Stimulated activated CD4-positive, alpha-beta T cell treated with anti-CD3 and anti-CD28 coated beads, Interleukin-2, amount 100 ng/mL, for 4 hours (primary cell): Measurements from ENCODE around the gene TUFT1.
"Not testable (repeated sequence)": the region's sequence is repeated elsewhere in the genome, so short reads cannot be mapped to it uniquely, and the experiment has no call there.

Source experiments
- DNase-seq: peaks from one replicate; pipeline ENCODE4 v3.0.0-alpha.2; 2020; ENCODE audit warnings: low read depth

Gene TUFT1

DNA sequence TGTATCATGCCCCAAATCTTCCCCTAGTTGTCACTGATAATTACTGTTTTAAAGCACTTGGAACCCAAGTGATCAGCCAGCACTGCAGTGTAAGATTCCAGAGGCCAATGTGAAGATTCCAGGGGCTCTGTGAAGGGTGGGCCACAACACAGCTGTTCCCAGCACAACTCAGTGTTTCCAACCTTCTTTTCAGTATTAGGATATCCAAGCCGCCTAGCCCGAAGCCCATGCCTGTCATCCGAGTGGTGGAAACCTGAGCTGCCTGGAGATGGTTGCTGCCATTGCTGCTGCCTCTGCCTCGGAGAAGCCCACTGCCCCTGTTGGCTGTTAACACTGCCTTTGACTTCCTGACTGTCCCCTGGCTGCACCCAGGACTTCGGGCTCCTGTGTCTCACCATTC is 41.3 kb downstream of the TUFT1 start:
- no peak for DNase-seq

DNA sequence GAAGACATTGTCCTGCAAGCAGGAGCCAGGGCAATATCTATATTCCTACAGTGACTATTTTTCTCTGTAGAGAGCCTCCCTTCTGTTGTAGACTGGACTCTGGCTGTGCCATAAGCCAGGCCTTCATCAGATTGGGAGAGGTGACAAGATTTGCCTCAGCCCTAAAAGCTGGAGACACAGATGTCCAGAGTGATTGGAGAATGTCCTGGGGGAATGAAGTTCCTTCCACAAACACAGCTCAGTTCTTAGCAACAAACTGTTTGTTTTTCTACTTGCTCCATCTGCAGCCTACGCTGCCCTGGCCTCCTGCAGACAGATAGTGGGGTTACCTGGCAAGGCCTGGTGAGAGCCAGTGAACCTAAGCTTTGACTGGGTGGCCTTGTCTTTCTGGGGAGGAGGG is 41.8 kb downstream of the TUFT1 start:
- no peak for DNase-seq

DNA sequence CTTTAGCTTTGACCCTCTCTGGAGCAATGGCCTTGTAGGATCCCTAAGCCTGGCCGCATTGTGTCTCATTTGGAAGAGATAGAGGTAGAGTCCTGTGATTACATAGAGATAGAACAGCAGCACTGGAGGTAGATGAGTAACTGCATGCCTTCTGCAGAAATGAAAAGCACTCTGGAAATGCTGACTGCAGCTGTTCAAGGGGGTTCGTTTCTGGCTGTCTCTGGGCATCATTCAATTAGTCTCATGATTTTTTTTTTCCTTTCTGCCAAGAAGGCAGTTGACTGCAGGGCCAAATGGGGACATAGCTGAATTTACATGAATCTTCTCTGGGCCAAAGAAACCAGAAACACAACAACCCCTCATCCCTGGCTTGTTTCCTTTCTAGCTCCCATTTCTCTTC is 43.7 kb downstream of the TUFT1 start:
- no peak for DNase-seq

DNA sequence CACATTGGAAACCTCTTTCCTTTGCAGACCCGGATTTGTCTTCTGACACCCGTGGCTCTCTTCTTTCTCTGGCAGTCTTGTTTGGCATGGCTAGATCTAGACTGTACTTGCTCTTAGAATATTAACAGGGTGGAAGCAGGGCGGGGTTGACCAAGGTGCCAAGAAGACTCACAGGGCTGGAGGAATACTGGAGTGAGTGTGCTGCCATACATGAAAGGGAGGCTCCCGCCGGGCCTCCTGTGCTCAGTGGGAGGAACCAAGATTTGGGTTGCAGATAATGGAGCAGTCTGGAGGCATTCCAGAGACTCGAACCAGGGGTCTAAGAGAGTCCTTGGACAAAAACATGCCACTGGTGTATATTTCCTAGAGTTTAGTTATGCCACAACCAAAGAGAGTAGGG is 44.2 kb downstream of the TUFT1 start:
- no peak for DNase-seq

DNA sequence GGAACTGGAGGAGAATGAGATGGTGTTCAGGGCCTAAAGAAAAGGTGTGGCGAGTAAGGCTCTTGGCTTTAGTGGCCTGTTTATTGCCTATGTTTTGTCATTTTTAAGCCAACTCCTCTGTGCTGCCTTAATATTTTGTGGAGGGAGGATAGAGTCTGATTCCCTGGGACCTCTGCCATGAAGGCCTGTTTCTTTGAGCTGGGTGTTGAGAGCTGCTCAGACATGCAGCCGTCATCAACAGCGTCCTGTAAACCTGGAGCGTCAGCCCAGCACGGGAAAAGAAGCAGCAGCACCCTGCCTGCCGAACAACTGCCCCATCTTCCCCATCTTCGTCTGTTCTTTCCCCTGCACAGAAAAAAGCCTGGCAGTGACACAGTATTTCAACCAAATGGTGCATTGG is 44.7 kb downstream of the TUFT1 start:
- no peak for DNase-seq

DNA sequence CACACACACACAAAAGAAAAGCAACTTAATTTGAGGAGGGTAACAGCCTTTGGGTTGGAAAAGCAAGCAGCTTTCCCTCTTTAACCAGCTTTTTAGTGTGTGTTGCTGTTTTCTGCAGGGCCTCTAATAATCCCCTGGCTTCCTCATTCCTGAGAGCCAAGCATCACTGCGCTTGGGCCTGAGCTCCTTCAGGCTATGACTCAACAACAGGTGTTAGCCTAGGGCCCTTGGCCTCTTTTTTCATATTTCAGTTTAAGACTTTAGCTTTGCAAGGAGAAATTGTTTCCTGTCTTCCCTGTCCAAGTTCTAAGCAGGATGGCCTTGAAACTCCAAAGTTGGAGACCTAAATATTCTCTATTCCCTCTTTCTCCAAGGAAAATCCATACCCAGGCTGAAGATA is 45.5 kb downstream of the TUFT1 start:
- DNase-seq = no peak

DNA sequence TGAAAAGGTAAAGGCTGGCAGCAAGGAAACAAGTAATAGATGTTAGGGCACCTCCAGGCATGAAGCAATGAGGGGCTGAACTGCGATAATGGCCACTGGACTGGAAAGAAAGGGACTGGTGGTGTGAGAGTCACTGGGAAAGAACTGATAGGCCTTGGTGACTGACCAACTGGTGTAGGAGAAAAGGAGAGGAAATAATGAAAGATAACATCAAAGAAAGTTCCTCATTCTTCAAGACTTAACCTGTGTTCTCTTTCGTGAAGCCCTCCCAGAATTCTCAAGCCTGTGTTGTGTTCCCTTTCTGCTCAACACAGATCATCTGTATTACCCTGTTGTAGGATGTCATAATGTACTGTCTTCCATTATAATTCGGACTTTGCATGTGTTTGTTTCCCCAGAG is 50.9 kb downstream of the TUFT1 start:
- DNase-seq = no peak

DNA sequence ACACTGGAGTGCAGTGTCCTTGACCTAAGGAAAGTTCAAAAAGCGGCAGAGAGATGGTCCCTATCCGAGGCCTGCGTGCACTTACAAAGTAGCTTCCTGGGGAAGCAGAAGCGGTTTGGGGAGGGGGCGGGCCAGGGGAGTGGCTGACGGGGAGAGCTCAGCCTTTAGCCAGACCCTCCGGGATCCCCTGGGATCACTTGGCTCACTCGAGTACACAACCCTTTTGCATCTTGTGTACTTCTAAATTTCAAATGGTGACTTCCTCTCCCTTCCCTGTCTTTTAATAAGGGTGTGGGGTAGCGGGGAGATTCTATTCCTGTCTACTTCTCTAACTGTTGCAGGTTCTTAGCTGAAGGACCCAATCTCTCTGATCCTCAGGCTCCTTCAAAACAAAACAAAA is 53.6 kb downstream of the TUFT1 start:
- no peak for DNase-seq

DNA sequence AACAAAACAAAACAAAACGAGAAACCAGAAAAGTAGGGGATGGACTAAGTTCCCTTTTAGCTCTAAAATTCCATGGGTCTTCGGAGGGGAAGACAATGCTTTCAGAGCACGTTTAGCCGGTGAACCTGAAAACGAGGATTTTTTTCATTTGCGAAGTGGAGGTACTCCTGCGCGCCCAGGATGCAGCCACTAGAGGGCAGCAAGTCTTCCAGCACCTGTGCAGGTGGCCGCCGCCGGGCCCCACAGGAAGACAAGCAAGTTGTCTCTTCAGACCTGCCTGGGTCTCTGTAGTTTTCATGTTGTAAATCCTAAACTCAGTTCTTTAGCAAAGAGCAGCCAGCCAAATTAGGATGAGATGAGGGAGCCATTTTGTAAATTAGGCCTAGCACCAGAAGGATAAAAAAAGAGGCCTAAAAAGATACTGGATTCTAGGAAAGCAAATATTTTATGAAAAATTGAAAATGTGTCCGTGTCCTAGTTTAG is 54.1 kb downstream of the TUFT1 start:
- DNase-seq = peak; percentile 78

DNA sequence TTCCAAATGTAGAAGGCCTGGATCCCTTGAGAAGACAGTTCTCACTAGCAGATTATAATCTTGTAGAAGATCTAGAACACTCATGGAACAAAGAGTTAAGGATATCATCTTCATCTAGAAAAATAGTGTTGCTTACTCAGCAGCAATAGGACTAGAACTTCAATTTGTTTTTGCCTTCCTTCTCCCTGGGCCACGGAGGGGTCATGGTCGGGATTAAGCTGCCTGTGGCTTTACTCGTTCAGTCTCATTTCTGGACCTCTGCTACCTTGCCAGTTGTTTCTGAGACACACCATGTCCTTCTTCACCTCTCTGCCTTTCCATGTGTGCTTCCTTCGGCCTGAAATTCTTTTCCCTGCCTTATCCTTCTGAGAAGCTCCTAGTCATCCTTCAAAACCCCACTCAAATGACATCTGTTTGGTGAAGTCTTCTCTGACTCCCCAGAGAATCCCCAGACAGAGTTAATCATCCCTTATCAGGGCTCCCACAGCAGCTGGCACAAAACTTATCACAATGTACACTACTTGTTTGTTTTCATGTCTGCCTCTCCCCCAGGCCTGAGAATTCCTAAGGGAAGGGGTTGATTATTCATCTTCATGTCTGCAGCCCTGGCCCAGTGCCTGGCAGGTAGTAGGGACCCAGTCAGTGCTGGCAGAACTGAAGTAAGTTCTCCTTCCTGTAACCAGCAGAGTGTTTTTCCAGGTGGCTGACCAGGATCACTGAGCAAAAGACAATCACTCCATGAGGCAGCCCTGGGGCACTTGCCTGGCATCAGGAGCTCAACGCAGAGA is 56.3 kb downstream of the TUFT1 start:
- no peak for DNase-seq

DNA sequence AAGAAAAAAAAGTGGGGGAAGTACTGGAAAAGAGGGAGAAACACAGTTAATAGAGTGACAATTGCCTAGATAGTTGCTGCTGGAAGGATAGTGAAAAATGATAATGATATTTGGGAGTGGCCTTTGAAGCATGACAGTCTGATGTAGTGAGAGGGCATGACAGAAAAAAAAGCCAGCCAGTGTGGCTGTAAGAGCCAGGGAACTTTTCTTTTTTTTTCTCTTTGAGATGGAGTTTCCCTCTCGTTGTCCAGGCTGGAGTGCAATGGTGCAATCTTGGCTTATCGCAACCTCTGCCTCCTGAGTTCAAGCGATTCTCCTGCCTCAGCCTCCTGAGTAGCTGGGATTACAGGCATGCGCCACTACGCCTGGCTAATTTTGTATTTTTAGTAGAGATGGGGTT is 62.4 kb downstream of the TUFT1 start:
- DNase-seq = not testable (repeated sequence)

DNA sequence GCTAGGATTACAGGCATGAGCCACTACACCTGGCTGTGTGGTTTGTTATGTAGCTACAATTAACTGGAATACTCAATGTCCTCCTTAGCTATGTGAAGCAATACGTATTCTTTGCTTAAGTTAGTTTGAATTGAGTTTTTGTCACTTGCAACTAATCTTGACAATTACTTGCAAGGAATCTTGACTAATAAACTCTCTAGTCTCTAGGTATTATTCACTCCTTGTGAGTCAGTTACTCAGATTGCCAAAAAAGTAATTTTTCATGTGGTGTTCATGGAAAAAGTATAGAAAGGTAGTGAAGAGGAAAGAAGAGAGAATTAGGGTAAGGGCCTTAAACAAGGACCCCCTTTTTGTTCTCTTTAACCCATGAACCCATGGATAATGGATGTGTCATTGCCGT is 64.2 kb downstream of the TUFT1 start:
- DNase-seq = no peak

DNA sequence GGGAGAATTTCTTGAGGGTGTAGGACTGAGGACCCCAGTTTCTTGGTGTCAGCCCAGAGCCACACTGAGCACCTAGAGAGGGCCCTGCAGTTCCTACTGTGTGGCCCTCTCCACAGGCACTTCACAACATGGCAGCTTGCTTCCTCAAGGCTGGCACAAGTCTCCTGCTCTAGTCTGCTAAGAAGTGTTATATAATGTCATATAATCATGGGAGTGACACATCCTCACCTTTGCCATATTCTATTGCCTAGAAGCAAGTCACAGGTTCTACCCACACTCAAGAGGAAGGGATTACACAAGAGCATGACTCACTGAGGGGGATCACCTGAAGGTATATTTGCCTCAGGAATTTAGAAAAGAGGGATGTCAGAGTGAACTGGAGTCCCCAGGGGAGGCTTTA is 66.3 kb downstream of the TUFT1 start:
- no peak for DNase-seq

DNA sequence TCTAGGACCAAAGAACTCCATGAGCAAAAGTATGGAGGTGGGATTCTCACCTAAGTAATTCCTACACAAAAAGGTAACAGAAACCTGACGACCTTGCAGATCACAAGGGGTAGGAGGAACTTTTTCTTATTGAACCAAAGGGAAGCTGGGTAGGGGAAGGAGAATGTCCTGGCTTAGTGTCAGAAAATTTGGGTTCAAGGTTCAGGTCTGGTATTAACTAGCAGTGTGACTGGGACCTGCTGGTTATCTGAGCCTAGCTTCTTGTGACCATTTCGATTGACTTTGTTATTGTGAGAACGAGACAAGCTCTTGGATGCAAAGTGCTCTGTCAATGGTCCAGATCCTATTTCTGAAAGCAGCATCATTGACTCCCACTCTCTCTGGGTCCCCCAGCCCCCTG is 66.7 kb downstream of the TUFT1 start:
- no peak for DNase-seq

DNA sequence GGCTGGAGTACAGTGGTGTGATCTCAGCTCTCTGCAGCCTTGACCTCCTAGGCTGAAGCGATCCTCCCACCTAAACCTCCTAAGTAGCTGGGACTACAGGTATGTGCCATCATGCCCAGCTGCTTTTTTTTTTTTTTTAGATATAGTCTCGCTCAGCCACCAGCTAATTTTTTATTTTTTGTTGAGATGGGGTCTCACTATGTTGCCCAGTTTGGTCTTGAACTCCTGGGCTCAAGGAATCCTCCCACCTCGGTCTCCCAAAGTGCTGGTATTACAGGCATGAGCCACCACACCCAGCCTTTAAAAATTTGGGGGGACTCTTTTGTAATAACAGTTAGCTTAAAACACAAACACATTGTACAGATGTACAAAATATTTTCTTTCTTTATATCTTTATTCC is 70.0 kb downstream of the TUFT1 start:
- DNase-seq = no peak

DNA sequence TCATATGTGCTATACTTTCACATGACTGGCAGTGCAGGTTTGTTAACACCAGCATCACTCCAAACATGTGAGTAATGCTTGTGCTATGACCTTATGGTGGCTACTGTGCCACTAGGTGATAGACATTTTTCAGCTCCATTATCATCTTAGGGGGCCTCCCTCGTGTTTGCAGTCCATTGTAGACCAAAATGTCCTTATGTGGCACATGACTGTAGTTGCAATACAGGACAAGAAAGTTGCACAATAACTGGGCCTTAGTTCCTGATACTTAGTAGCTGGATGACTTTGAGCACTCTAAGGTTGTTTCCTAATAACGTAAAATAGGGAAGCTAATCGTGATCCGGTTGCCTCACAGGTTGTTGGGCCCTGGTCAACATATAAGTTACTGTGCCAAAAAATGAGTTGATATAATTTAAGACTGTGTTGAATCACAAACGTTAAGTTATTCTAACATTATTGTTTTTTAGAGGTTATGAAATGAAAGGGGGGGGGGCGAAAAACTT is 71.2 kb downstream of the TUFT1 start:
- no peak for DNase-seq

DNA sequence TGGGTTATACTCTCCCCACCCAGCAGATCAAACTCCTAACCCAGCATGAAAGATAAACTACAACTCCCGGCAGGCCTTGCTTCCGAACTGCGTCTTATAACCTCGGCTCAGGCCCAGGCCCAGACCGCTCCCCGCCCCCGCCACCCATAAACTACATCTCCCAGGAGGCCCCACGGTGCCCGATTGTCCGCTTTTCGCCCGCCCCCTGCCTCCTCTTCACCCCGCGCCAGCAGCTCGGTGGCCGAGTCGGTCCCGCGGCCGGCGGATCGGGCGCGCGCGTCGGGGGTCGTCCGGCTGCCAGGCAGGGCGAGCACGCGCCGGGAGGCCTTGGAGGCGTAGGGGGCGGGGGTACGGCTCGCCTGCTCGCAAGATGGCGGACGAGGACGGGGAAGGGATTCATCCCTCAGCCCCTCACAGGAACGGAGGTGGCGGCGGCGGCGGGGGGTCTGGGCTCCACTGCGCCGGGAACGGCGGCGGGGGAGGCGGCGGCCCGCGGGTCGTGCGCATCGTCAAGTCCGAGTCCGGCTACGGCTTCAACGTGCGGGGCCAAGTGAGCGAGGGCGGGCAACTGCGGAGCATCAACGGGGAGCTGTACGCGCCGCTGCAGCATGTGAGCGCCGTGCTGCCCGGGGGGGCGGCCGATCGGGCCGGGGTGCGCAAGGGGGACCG is 71.9 kb downstream of the TUFT1 start, which contains the start of gene SNX27:
TSS of gene SNX27 (plus strand) at position 219 of the 669 bp plus-strand sequence. CDS start at position 371, 152 bp downstream.
- peak; percentile 84 for DNase-seq

DNA sequence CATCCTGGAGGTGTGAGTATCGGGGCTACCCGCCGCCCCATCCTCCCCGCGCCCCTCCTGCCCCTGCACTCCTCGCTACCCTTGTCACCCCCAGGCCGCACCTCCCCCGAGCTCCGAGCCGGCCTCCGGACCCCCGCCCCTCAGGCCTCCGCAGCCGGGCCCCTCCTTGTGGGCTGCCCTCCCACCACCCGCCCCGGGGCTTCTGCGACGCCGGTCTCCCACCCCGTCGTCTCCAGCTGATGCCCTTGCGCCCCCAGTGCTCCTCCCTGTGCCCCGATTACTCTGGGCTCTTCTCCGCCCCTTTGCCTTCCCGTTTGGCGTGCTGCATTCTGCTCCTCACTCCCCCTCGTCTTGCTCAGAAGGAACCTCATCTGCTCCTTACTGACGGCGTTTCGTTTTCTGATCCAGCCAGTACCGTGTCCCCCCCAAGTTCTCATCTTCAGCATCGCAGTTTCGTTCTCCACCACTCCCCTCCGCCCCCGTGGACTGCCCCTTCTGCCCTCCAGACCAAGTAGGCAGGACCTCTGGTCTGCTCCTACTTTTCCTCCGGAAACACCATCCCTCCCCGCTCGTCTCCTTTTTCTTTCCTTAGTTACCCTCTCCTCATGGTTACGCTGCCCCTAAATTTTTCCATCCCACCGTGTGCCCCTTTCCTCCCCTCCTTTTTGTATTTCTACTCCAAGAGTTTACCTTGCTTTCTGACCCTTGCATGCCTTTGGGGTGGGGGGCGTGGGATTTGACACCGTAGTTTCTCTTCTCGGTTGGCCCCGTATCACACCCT is 72.6 kb downstream of the TUFT1 start:
- DNase-seq = no peak

DNA sequence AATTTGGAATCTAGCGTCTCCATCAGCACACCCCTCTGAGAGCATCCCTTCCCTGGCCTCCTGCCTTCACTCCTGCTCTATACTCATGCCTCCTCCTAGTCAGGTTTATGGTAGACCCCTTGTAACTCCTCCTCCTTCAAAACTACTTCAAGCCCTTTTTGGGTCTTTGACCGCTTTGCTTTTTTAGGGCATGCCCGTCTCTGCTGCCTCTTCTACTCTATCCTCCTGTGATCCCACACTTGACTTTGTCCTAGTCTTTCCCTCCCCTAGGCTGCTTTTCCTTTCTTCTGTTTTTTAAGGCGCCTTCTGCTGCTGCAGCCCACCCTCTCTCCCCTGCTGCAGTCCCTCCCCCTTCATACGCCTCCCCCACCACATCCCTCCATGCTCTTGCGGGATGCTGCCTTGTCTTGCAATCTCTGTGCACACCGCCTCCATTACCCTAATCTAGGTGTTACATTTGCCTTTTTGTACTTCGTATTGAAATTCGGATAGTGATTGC is 73.2 kb downstream of the TUFT1 start:
- no peak for DNase-seq

DNA sequence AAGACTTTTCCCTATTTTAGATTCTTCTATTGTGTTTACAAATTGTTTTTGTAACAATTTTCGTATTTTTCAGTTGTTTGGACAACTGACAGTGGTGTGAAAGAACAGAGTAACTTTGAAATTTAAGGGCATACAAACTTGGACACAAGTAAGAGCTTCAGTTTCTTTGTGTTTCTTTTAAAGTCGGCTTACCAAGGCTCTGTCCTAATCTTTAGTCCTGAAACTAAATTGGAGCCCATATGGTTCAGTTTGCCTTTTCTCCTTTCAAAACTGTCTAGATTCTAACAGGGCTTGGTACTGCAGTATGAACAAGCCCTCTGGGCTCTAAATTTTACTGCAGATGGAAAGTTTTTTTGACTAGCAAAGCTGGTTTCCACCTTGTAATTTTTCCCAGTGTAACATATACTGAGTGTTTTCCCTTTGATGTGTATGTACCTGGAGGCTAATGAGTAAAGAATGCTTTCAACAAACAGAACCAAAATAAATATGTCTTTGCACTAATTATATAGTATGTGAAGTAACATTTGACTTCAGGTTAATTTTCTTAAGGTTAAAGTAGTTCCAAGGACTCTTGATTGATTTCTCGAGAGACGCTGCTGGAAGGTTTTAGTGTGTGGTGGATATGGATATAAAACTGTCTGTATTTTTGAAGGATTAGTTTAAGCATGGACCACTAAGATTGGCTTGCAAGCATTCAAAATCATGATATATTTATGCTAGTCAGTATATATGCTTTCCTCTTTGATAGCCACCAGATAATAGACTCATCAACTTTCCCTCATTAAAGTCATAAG is 75.8 kb downstream of the TUFT1 start:
- DNase-seq = no peak

DNA sequence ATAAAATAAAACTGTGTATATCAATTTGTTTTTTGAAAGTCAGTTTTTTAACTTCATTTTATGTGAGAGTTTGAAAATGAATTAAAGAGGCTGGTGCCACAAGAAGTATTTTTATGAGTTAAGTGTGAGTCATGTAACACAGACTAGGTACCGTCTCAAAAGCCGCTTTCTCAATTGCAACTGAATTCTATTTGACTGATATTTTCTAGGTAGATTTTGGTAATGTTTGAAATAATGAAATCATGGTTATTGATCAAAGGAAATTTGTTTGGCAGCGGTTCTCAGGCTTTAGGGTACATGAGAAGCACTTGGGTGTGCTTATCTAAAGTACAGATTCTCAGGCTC is 76.4 kb downstream of the TUFT1 start:
- DNase-seq = no peak

DNA sequence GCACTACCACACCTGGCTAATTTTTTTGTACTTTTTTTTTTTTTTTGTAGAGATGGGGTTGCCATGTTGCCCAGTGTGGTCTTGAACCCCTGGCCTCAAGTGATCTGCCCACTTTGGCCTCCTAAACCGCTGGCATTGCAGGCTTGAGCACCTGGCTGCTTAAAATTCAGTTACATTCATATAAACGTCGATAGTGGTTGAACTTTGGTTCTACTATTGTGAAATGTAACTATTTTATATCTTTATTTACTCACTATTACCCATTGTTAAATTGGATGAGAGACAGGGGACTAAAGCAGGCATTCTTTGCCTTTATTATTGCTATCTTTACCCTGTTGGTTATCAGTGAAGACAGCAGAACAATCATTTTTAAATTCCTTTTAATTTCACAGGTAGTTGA is 77.9 kb downstream of the TUFT1 start:
- no peak for DNase-seq
